H7 (cell line): ENCODE data around the gene SEMG2. TPM values are rescaled to one million over a fixed set of nuclear protein-coding genes. Genes with fewer than 3 reads are reported as not detected.

Experiments used
- DNase-seq: peaks from one replicate; pipeline ENCODE4 v3.0.0; 2012
- H3K27me3 ChIP-seq: 2 replicates; pipeline ENCODE4 v1.6.0; 2011; ENCODE audit warnings: mild to moderate bottlenecking, low read length; ENCODE audit not compliant: control insufficient read depth, insufficient read depth
- H3K36me3 ChIP-seq: replicated peaks from 2 replicates; pipeline ENCODE4 v1.5.1; 2011; ENCODE audit warnings: low read length; ENCODE audit not compliant: control insufficient read depth, insufficient read depth
- H3K4me3 ChIP-seq: 2 replicates; pipeline ENCODE4 v1.5.1; 2011; ENCODE audit warnings: low read depth, mild to moderate bottlenecking, control low read depth, low read length, moderate library complexity; ENCODE audit not compliant: insufficient read depth
- total RNA-seq: library from RNA; depleted of rRNA; stranded (reverse); fragments of >200 nt; shearing (Covaris generic); gene quantifications from 2 replicates; pipeline ENCODE4 v1.2.3, GENCODE V29; 2014

Gene SEMG2
- total RNA-seq, 1 experiment from 2014 or later = not detected

- Histone ChIP-seq H3K27me3 (no peaks in the 10 kb centered on the region), H3K4me3 (no peak overlapping the region), H3K36me3 (no peaks in the 10 kb centered on the region)
- no peak for DNase-seq
Measured at GRCh38 chr20:45211569-45212474, 9.4 kb upstream of the SEMG2 start.

GRCh38 chr20:45212836-45213235, 8.3 kb upstream of the SEMG2 start:
- Histone ChIP-seq H3K36me3 (no peaks in the 10 kb centered on the region), H3K4me3 (no peak overlapping the region), H3K27me3 (no peaks in the 10 kb centered on the region)
- DNase-seq = no peak

- no peaks in the 10 kb centered on the region for H3K36me3 ChIP-seq
- H3K4me3 ChIP-seq = no peak overlapping the region
- H3K27me3 ChIP-seq = no peaks in the 10 kb centered on the region
- no peak for DNase-seq
Measured at GRCh38 chr20:45218124-45218523, 3.0 kb upstream of the SEMG2 start.

- H3K4me3 ChIP-seq = no peak overlapping the region
- DNase-seq = no peak
- H3K36me3 ChIP-seq = no peaks in the 10 kb centered on the region
- no peaks in the 10 kb centered on the region for H3K27me3 ChIP-seq
Measured at GRCh38 chr20:45218636-45219035, 2.5 kb upstream of the SEMG2 start.

GRCh38 chr20:45223136-45223535, 2.0 kb downstream of the SEMG2 start:
- DNase-seq = no peak
- Histone ChIP-seq H3K4me3 (no peak overlapping the region), H3K36me3 (no peaks in the 10 kb centered on the region), H3K27me3 (no peaks in the 10 kb centered on the region)

GRCh38 chr20:45226287-45226686, 5.1 kb downstream of the SEMG2 start:
- no peak for DNase-seq
- H3K36me3 ChIP-seq = no peaks in the 10 kb centered on the region
- H3K4me3 ChIP-seq = no peak overlapping the region
- H3K27me3 ChIP-seq = no peaks in the 10 kb centered on the region

- Histone ChIP-seq H3K27me3 (no peaks in the 10 kb centered on the region), H3K4me3 (no peak overlapping the region), H3K36me3 (no peaks in the 10 kb centered on the region)
- DNase-seq = peak; percentile 60
Measured at GRCh38 chr20:45229264-45230056, 8.3 kb downstream of the SEMG2 start.

GRCh38 chr20:45230631-45231030, 9.5 kb downstream of the SEMG2 start:
- Histone ChIP-seq H3K36me3 (no peaks in the 10 kb centered on the region), H3K4me3 (no peak overlapping the region), H3K27me3 (no peaks in the 10 kb centered on the region)
- no peak for DNase-seq

- DNase-seq = peak; percentile 54
- H3K27me3 ChIP-seq = no peaks in the 10 kb centered on the region
- H3K4me3 ChIP-seq = no peak overlapping the region
- no peaks in the 10 kb centered on the region for H3K36me3 ChIP-seq
Measured at GRCh38 chr20:45235995-45236394, 14.8 kb downstream of the SEMG2 start.

GRCh38 chr20:45238139-45238538, 17.0 kb downstream of the SEMG2 start:
- DNase-seq = no peak
- no peaks in the 10 kb centered on the region for H3K27me3 ChIP-seq
- no peak overlapping the region for H3K4me3 ChIP-seq
- H3K36me3 ChIP-seq = no peaks in the 10 kb centered on the region

GRCh38 chr20:45246109-45246508, 24.9 kb downstream of the SEMG2 start:
- no peak for DNase-seq
- no peaks in the 10 kb centered on the region; the same call in 1 of the 2 replicates for H3K27me3 ChIP-seq

GRCh38 chr20:45247865-45248264, 26.7 kb downstream of the SEMG2 start:
- H3K27me3 ChIP-seq = no peaks in the 10 kb centered on the region; the same call in 1 of the 2 replicates
- DNase-seq = no peak
- no peaks in the 10 kb centered on the region for H3K36me3 ChIP-seq

More at GRCh38 chr20:45246109-45246508, 24.9 kb downstream of the SEMG2 start:
- H3K4me3 ChIP-seq = no peak overlapping the region
- no peaks in the 10 kb centered on the region for H3K36me3 ChIP-seq

GRCh38 chr20:45248609-45249008, 27.4 kb downstream of the SEMG2 start:
- Histone ChIP-seq H3K27me3 (no peaks in the 10 kb centered on the region; the same call in 1 of the 2 replicates), H3K4me3 (no peak overlapping the region), H3K36me3 (no peaks in the 10 kb centered on the region)
- no peak for DNase-seq

More at GRCh38 chr20:45247865-45248264, 26.7 kb downstream of the SEMG2 start:
- H3K4me3 ChIP-seq = no peak overlapping the region

GRCh38 chr20:45251884-45252560, 30.8 kb downstream of the SEMG2 start:
- DNase-seq = no peak
- H3K27me3 ChIP-seq = no peaks in the 10 kb centered on the region
- H3K4me3 ChIP-seq = no peak overlapping the region
- no peaks in the 10 kb centered on the region for H3K36me3 ChIP-seq
